NCI-H524 (cell line): ENCODE measurements around the gene SIN3A.
"Not testable (repeated sequence)": the region's sequence is repeated elsewhere in the genome, so short reads cannot be mapped to it uniquely, and the experiment has no call there.

Experiments used
- DNase-seq, 2 experiments: peaks; one replicate each; lab custom pipeline; 2025; lab: John Stamatoyannopoulos, UW

SIN3A gene

DNA sequence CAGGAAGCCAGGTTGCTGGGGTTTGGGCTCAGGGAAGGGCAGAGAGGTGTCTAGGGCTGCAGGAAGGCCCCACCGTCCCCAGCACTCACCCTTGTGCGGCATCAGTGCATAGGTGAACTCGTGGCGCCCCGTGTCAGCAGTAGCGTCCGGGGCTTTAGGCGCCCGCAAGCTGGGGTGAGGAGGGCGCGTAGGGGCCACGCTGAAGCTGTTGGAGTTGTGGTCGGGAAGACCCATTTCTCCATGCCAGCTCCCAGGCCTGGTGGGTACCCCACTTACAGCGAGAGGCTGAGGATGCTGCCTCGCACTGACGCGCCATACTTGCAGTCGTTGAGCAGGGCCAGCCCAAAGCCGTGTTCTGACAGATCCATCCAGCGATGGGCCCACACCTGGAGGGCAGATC is 95.0 kb downstream of the SIN3A start:
- DNase-seq, result no peak

DNA sequence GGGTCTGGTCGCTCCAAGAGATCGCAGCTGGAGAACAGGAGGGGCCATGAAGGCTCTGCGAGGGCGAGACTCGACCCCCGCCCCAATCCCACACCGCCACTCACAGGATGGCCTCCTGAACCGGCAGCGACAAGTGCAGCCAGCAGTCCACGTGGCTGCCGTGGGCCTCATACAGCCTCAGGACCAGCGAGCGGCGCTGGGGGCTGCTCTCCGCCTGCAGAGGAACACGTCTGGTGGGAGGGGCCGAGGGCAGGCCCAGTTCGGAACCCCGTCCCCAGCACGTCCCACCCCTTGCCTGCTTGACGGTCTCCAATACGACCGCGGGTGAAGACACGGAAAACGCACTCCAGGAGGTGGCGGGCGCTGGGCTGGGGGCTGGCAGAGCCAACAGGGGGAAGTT is 95.5 kb downstream of the SIN3A start:
- DNase-seq, result no peak

DNA sequence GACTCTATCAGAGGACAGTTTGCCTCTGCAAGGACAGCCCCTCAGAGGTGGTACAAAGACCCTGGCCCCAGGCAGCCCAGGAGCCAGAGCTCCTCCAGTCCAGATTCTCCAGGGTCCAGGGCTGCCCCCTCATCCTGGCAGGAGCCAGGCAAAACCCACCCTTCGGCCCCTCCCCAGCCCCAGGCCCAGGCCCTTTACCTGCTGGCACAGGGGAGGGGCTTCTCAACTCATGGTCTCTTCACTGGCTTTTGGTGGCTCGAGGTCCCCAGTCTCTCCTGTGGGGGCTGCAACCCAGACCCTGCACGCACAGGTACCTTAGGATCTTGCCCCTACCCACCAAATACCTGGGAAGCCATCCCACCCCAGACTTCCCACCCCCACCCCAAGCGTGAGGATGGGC is 96.1 kb downstream of the SIN3A start:
- DNase-seq, result no peak

DNA sequence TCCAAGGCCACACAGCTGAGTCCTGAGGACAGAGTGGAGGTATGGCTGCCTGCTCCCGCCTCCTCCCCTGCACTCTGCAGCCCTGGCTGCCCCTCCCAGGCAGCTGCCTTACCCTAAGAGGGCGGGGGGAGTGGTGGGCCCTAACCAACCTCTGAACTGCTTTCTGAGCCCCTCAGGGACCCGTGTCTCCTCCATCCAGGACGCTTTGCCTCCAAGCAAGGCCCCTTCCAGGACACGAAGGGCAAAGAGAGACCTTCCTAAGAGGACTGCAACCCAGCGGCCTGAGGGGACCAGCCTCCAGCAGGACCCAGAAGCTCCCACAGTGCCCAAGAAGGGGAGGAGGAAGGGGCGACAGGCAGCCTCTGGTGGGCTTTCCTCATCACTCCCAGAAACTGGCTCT is 97.0 kb downstream of the SIN3A start:
- DNase-seq, result no peak

DNA sequence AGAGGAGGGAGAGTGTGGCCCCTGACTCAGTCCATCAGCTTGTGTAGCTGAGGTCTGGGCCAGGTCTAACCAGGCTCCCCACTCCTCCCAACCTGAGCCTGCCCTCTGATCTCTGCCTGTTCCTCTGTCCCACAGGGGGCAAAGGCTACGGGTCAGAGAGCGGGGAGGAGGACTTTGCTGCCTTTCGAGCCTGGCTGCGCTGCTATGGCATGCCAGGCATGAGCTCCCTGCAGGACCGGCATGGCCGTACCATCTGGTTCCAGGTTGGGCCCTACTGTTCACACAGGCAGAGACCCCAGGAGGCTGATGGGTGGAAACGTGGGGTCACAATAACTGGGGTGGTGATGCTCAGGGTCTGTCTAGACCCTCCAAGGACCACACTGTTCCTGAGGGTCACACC is 97.9 kb downstream of the SIN3A start:
- DNase-seq, result no peak

- no peak for DNase-seq
Measured at GRCh38 chr15:75352186-75353080, 99.1 kb downstream of the SIN3A start.

DNA sequence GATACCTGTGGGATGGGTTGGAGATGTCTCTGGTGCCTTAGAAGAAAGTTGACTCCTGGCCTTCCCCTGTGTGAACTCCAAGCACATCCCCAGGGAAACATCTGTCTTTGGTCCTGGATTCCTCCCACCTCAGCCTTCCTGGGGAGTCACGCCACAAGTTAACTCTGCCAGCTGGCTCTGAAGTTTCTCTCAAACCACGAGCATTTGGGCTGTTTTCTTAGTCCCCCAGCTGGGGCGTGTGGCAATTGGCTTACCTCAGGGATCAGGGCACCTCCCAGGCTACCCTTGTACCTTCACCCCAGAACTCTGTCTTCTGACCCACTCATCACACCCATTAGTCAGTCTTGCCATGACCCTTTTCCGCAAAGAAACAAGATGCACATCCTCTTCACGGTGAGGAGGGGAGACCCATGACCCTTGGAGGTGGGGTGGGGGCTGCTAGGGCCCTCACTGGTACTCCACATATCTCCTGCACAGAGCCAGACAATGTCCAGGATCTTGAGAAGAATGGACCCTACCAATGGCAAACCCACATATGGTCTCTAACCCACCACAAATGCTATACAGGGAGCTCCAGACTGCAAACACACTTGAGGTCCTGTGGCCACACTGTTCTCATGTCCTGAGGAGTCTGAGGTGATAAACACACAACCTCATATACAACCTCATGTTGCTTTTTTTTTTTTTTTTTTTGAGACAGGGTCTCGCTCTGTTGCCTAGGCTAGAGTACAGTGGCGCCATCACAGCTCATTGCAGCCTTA is 100.7 kb downstream of the SIN3A start:
- DNase-seq, result no peak

GRCh38 chr15:75349851-75350588 is 101.5 kb downstream of the SIN3A start:
- no peak for DNase-seq

DNA sequence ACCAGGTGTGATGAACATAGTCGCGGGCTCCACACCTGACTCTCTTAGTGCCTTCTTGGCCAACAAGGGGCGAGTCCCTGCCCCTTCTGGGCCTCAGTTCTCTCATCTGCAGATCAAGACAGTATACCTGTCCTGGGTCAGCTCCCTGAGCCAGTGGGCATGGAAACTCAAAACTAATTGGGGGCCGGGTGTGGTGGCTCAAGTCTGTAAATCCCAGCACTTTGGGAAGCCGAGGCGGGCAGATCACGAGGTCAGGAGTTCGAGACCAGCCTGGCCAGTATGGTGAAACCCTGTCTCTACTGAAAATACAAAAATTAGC is 102.2 kb downstream of the SIN3A start:
- not testable (repeated sequence) for DNase-seq

DNA sequence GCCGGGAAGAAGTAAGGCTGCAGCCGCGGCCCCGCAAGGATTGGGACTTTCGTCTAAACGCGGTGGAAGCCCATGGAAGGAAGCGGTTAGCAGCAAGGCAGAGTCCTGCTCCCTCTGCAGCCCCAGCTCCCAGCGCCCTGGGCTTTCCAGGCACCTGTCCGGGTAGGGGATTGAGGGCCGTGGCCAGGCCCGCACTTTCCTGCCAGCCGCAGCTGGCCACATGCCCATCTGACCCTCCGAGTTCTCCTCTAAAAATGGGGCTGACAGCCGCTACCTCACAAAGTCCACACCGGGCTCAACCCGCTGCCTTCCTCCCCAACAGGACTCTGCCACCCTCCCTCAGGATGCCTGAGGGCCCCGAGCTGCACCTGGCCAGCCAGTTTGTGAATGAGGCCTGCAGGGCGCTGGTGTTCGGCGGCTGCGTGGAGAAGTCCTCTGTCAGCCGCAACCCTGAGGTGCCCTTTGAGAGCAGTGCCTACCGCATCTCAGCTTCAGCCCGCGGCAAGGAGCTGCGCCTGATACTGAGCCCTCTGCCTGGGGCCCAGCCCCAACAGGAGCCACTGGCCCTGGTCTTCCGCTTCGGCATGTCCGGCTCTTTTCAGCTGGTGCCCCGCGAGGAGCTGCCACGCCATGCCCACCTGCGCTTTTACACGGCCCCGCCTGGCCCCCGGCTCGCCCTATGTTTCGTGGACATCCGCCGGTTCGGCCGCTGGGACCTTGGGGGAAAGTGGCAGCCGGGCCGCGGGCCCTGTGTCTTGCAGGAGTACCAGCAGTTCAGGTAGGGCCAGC is 102.7 kb downstream of the SIN3A start:
- DNase-seq, result peak in 1 of 2 experiments; percentile 48

DNA sequence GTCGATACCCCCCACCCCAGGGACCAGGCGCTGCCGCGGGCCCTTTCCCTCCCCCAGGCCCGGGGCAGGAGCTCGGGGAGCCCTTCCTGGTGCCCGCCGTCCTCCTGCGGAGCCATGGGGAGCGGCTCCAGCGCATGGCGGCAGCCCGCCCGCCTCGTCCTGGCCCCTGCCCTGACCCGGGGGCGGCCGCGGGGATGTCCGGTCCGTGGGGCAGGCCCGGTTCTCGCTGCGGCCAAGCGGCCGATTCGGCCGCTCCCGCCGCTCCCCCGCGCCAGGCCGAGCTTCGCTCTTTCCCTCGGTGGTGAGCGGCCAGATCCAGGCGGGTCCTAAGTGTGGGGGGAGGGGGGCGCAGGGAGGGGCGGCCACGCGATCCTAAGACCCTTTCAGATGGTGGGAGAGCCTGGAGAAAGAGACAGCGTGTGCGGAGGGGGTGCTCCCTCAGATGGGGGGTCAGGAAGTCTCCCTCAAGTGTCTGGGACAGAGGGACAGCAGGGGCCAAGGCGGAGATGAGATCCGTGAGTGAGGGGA is 103.4 kb downstream of the SIN3A start:
- peak in 1 of 2 experiments; percentile 48 for DNase-seq

DNA sequence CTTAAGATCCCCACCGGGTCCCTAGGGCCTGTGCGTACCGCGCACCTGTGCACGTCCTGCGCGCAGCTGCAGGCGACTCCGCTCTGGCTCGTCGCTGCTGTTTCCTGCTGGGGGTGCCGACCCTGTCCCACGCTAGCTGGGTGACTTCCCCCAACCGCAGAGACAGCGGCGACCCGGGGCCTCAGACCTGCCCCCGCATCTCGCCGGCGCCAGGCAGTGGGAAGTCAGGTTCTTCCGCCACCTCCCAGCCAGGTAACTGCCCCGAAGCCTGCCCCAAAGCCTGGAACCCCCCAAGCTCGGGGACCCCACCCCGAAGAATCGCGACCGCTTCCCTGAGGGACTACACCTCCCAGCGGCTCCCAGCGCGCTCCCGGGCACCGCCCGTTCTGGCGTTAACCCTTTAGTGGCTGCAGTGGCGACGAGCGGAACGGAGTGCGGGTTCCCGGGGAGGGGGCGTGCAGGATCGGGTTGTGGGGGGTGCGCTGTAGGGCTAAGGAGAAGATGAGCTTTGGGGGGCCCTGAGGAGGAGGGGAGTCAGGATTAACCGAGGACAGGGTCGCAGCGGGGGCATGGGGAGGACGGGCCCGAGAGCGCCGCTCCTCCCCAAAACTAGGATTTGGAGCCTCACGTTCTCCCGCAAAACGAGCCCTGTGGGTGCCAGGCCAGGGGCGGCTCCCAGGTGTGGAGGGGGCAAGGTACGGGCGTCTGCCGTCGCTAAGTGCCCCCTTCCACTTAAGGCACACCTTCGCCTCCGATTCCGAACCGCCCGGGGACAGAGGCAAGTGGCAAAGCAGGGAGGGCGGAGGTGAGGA is 104.1 kb downstream of the SIN3A start:
- DNase-seq, result peak; percentile 36 to 55

DNA sequence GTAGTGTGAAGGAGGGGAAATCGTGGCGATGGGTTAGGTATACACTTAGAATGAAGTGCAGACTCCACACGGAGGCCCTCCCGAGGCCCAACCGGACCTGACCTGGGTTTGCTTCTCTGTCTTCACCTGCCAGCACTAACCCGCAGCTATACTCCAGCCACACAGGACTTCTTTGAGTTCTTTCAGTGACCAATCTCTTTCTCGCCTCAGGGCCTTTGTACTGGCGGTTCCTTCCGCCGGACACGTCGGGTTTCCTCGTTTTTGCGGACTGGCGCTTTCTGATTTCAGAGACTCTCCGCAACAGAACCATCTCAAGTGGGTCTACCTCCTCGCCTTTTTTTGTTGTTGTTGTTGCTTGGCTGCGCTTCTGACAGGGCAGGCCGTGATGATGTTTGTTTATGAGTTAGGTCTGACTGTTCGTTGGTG is 104.7 kb downstream of the SIN3A start, which contains the start of gene NEIL1:
Gene NEIL1 (plus strand): TSS at position 244 of the 426 bp plus-strand sequence. CDS start 1,867 bp downstream, outside the sequence.
- DNase-seq, result no peak

DNA sequence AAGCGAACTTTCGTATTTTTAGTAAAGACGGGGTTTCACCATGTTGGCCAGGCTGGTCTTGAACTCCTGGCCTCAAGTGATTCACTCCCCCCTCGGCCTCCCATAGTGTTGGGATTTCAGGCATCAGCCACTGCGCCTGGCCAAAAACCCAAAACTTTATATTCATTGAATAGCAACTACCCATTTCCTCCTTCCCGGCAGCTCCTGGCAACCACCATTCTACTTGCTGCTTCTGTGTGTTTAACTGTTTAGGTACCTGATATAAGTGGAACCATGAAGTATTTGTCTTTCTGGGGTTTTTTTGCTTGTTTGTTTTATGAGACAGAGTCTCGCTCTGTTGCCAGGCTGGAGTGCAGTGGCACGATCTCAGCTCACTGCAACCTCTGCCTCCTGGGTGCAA is 107.5 kb downstream of the SIN3A start:
- DNase-seq, result not testable (repeated sequence)

- DNase-seq, result no peak
Measured at GRCh38 chr15:75342221-75342620, 109.3 kb downstream of the SIN3A start.

- DNase-seq, result no peak
Measured at GRCh38 chr15:75339531-75340240, 111.8 kb downstream of the SIN3A start.

- DNase-seq, result no peak
Measured at GRCh38 chr15:75338661-75339240, 112.7 kb downstream of the SIN3A start.

GRCh38 chr15:75335705-75336355 is 115.7 kb downstream of the SIN3A start, which contains the start of gene COMMD4:
TSS of gene COMMD4 (plus strand) at chr15:75336063. CDS start at chr15:75336090, 27 bp downstream.
- DNase-seq, result peak; percentile 96 to 98

DNA sequence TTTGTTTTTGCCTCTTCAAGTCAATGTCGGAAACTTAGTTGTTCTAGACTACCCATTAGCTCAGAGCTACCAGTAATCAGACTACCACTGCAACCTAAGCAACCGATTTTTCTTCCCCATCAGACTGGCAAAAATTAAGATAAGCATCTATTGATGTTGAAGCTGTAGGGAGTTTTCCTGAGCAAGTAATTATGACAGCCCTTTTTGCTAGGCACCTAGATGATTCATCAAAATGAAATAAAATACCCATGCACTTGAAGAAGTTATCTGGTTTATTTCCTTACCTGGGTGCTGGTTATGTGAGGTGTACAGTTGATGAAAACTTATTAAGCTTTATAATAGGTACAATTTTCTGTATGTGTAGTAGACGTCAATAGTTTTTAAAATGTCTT is 116.2 kb downstream of the SIN3A start:
- DNase-seq, result no peak
